ENCODE results near the gene PDCL2. TPM values are rescaled to one million over a fixed set of nuclear protein-coding genes. Genes with fewer than 3 reads are reported as not detected.
"Not testable (repeated sequence)": the region's sequence is repeated elsewhere in the genome, so short reads cannot be mapped to it uniquely, and the experiment has no call there.

PDCL2 gene
- total RNA-seq, 2 donors from 2014 or later, result not detected

DNA sequence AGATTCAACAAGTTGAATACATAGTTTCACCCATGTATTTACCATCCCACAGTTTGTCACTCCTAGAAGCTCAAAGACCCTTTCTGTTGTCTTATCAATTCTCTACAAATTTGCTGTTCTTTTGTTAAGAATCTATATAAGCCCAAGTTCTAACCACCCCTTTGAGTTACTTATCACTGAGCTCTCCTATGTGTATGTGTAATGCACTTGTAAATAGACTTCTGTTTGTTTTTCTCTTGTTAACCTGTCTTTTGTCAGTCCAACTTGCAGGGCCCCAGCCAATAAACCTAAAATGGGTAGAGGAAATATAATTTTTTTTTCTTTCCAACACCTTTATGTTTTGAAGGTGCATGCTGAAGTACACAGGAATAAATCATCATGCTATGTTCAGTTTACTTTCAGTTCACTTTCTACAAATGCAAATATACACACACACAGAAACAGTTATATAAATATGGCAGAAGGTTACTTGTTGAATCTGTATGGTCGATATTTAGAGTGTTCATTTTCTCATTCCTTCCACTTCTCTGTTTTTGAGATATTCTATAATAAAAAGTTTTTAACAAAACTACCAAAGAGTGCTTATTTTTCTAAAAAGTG, 23.0 kb downstream of the PDCL2 start:
- Histone ChIP-seq H3K27me3 (no peaks in the 10 kb centered on the region), H3K4me1 (no peaks in the 10 kb centered on the region), H3K36me3 (no peaks in the 10 kb centered on the region), H3K4me3 (no peak overlapping the region), H3K9ac (ENCODE audit: low read depth in 2 of 2, low read length in 2 of 2) (no peak overlapping the region), H3K27ac (no peak overlapping the region), H3K9me3 (no peaks in the 10 kb centered on the region)
- DNase-seq, result no peak
- TF ChIP-seq CTCF (IDR thresholded peaks at IDR 0.05), result no peak
- intact Hi-C loops (cut with DNase I), result no loop called here

DNA sequence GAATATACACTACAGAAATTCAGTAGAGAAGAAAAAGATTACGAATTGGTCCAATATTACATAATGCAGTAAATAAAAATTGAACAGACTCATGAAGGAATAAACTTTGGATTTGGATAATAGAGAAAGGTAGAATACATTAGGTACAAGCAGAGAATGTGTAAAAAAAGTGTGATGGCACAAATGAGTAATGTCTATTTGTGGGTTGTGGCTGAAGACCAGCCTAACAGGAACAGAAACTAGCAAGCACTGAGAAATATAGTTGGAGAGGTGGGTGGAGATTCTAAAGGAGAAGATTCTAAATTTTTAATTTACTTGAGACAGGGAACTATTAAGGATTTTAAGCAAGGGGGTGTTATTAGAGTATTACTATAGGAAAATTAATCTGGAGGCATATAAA, 30.2 kb downstream of the PDCL2 start:
- H3K4me3 ChIP-seq, result no peak overlapping the region
- intact Hi-C loops (cut with DNase I), result no loop called here
- no peak for TF ChIP-seq CTCF (IDR thresholded peaks at IDR 0.05)

DNA sequence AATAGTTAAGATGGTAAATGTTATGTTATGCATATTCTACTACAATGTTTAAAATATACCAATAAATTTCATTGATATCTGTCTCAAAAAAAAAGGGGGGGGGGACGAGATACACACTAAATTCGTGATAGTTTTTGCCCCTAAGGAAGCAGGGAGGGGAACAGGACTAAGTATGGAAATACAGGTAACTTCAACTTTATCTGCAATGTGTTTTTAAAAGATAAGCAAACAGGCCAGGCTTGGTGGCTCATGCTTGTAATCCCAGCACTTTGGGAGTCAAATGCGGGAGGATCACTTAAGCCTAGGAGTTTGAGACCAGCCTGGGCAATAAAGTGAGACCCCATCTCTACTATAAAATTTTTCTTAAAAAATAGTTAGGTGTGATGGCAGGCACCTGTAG, 31.9 kb downstream of the PDCL2 start:
- DNase-seq, result no peak
- Histone ChIP-seq H3K4me3 (no peak overlapping the region), H3K4me1 (no peaks in the 10 kb centered on the region), H3K27ac (no peak overlapping the region), H3K36me3 (no peaks in the 10 kb centered on the region), H3K27me3 (no peaks in the 10 kb centered on the region), H3K9me3 (no peaks in the 10 kb centered on the region), H3K9ac (ENCODE audit: low read depth in 2 of 2, low read length in 2 of 2) (no peak overlapping the region)
- intact Hi-C loops (cut with DNase I), result no loop called here
- TF ChIP-seq CTCF (IDR thresholded peaks at IDR 0.05), result no peak

More for the DNA sequence above, 30.2 kb downstream of the PDCL2 start:
- H3K27ac ChIP-seq, result no peak overlapping the region
- H3K9ac ChIP-seq (ENCODE audit: low read depth in 2 of 2, low read length in 2 of 2), result no peak overlapping the region
- DNase-seq, result no peak
- H3K27me3 ChIP-seq, result no peaks in the 10 kb centered on the region
- no peaks in the 10 kb centered on the region for H3K9me3 ChIP-seq
- no peaks in the 10 kb centered on the region for H3K4me1 ChIP-seq
- no peaks in the 10 kb centered on the region for H3K36me3 ChIP-seq

GRCh38 chr4:55554453-55555030, 37.5 kb downstream of the PDCL2 start:
- no peaks in the 10 kb centered on the region for H3K9me3 ChIP-seq
- H3K4me1 ChIP-seq, result no peaks in the 10 kb centered on the region
- no peak overlapping the region for H3K9ac ChIP-seq (ENCODE audit: low read depth in 2 of 2, low read length in 2 of 2)
- no peak for DNase-seq
- intact Hi-C loops (cut with DNase I), result loop anchor here (10.0 kb wide), 2 partner anchors 210 to 310 kb away; partner anchors contain the start of gene SRD5A3
- H3K27ac ChIP-seq, result no peak overlapping the region
- no peaks in the 10 kb centered on the region for H3K36me3 ChIP-seq
- TF ChIP-seq CTCF (IDR thresholded peaks at IDR 0.05), result peak; percentile 39
- H3K27me3 ChIP-seq, result no peaks in the 10 kb centered on the region
- H3K4me3 ChIP-seq, result no peak overlapping the region

DNA sequence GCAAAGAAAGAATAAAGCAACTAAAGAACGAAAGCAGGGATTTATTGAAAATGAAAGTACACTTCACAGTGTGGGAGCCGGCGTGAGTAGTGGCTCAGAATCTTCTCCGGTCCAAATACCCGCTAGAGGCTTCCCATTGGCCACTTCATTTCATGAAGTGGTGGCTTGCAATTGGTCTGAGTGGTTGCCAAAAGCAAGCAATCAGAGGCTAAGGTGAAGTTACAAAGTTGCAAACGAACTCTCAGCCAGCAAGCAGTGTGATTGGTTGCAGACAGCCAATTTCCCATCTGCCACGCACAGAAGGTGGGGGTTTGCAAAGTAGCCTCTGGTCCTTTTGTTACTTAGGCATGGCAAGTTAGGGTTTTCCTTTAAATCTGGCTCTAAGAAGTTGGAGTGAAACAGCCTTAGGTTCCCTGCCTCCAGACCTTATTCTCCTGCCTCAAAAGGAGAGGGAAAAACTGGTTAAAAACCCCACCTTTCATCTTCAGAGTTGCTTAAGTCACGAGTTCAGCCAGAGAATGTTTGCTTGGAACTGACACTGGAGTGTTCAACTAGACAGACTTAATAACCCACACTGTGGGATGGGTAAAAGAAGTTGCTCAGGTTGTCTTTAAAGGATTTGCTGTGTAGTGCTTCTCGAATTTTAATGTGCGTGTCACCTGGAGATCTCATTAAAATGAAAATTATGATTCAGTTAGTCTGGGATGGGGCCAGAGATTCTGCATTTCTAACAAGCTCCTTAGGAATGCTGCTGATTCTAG, 38.4 kb downstream of the PDCL2 start:
- DNase-seq, result no peak
- Histone ChIP-seq H3K9ac (ENCODE audit: low read depth in 2 of 2, low read length in 2 of 2) (no peak overlapping the region), H3K4me3 (no peak overlapping the region), H3K36me3 (no peaks in the 10 kb centered on the region), H3K9me3 (no peaks in the 10 kb centered on the region), H3K27me3 (no peaks in the 10 kb centered on the region), H3K4me1 (no peaks in the 10 kb centered on the region), H3K27ac (peak overlapping the region; percentile 13)
- intact Hi-C loops (cut with DNase I), result loop anchor here (10.0 kb wide), 2 partner anchors 209 to 311 kb away; partner anchors contain the start of gene SRD5A3
- TF ChIP-seq CTCF (IDR thresholded peaks at IDR 0.05), result no peak

GRCh38 chr4:55551964-55552363, 40.1 kb downstream of the PDCL2 start:
- not testable (repeated sequence) for H3K9ac ChIP-seq (ENCODE audit: low read depth in 2 of 2, low read length in 2 of 2); H3K4me1 ChIP-seq; H3K36me3 ChIP-seq; H3K27ac ChIP-seq; DNase-seq; H3K9me3 ChIP-seq; H3K4me3 ChIP-seq; H3K27me3 ChIP-seq
- intact Hi-C loops (cut with DNase I), result loop anchor here (10.0 kb wide), 2 partner anchors 207 to 313 kb away; partner anchors contain the start of gene SRD5A3

Data from colonic mucosa (tissue), 4 donors.